H9 (cell line): ENCODE measurements around the gene MB21D2. TPM values are rescaled to one million over a fixed set of nuclear protein-coding genes. Genes with fewer than 3 reads are reported as not detected.

Experiments used
- DNase-seq: peaks from one replicate; pipeline ENCODE4 v3.0.0-alpha.2; 2017
- H2AFZ ChIP-seq: one replicate; pipeline ENCODE4 v1.6.1; 2013; ENCODE audit warnings: mild to moderate bottlenecking, low read length, control low read depth, moderate library complexity
- H2AK5ac ChIP-seq: 2 replicates; pipeline ENCODE4 v1.6.1; 2013; ENCODE audit warnings: low read length, control low read depth, mixed read lengths; ENCODE audit not compliant: insufficient read length
- H2BK120ac ChIP-seq: one replicate; pipeline ENCODE4 v1.6.1; 2013; ENCODE audit warnings: low read depth, mild to moderate bottlenecking, low read length, control low read depth, inconsistent platforms; ENCODE audit not compliant: poor library complexity, severe bottlenecking
- H2BK12ac ChIP-seq: 2 replicates; pipeline ENCODE4 v1.6.1; 2013; ENCODE audit warnings: low read length, control low read depth, mixed read lengths, low read depth; ENCODE audit not compliant: insufficient read length
- H2BK15ac ChIP-seq: 2 replicates; pipeline ENCODE4 v1.6.1; 2013; ENCODE audit warnings: low read depth, low read length, control low read depth
- H2BK20ac ChIP-seq: one replicate; pipeline ENCODE4 v1.6.1; 2013; ENCODE audit warnings: low read depth, mild to moderate bottlenecking, low read length, control low read depth, inconsistent platforms; ENCODE audit not compliant: poor library complexity, severe bottlenecking
- H2BK5ac ChIP-seq: 2 replicates; pipeline ENCODE4 v1.6.1; 2013; ENCODE audit warnings: low read length, control low read depth, mixed read lengths; ENCODE audit not compliant: insufficient read length
- H3K14ac ChIP-seq: 2 replicates; pipeline ENCODE4 v1.6.1; 2013; ENCODE audit warnings: low read length, control low read depth; ENCODE audit not compliant: insufficient read depth
- H3K18ac ChIP-seq: 2 replicates; pipeline ENCODE4 v1.6.1; 2013; ENCODE audit warnings: low read depth, mild to moderate bottlenecking, mixed read lengths, low read length, control low read depth; ENCODE audit not compliant: insufficient read length
- H3K23ac ChIP-seq: 2 replicates; pipeline ENCODE4 v1.6.1; 2013; ENCODE audit warnings: low read length, control low read depth, mixed read lengths, low read depth; ENCODE audit not compliant: insufficient read length
- H3K23me2 ChIP-seq: 2 replicates; pipeline ENCODE4 v1.6.1; 2013; ENCODE audit warnings: low read depth, mild to moderate bottlenecking, mixed read lengths, low read length, control low read depth; ENCODE audit not compliant: insufficient read length, poor library complexity, severe bottlenecking
- H3K27ac ChIP-seq: 2 replicates; pipeline ENCODE4 v1.5.1; 2013; ENCODE audit warnings: low read length, control low read depth, mixed read lengths, low read depth; ENCODE audit not compliant: insufficient read length
- H3K27me3 ChIP-seq: 2 replicates; pipeline ENCODE4 v1.6.1; 2013; ENCODE audit warnings: low read length, control low read depth, inconsistent platforms; ENCODE audit not compliant: insufficient read depth
- H3K4ac ChIP-seq: 2 replicates; pipeline ENCODE4 v1.6.1; 2013; ENCODE audit warnings: low read depth, mild to moderate bottlenecking, control low read depth, inconsistent platforms, low read length, moderate library complexity
- H3K4me1 ChIP-seq: 2 replicates; pipeline ENCODE4 v1.6.1; 2013; ENCODE audit warnings: low read length, control low read depth, inconsistent platforms; ENCODE audit not compliant: insufficient read depth
- H3K4me2 ChIP-seq: 2 replicates; pipeline ENCODE4 v1.6.1; 2013; ENCODE audit warnings: low read length, control low read depth, mixed read lengths; ENCODE audit not compliant: insufficient read length, insufficient read depth
- H3K56ac ChIP-seq: 2 replicates; pipeline ENCODE4 v1.6.1; 2013; ENCODE audit warnings: low read depth, mild to moderate bottlenecking, mixed read lengths, low read length, control low read depth; ENCODE audit not compliant: insufficient read length
- H3K79me1 ChIP-seq: 2 replicates; pipeline ENCODE4 v1.6.1; 2013; ENCODE audit warnings: low read depth, mild to moderate bottlenecking, moderate library complexity, low read length, control low read depth, inconsistent platforms; ENCODE audit not compliant: insufficient read depth, poor library complexity, severe bottlenecking
- H3K79me2 ChIP-seq: 2 replicates; pipeline ENCODE4 v1.6.1; 2013; ENCODE audit warnings: low read length, control low read depth, inconsistent platforms; ENCODE audit not compliant: insufficient read depth
- H3K9ac ChIP-seq: 2 replicates; pipeline ENCODE4 v1.6.1; 2013; ENCODE audit warnings: low read length, control low read depth, mixed read lengths; ENCODE audit not compliant: insufficient read length; ENCODE audit errors: extremely low read depth
- H3K9me3 ChIP-seq: one replicate; pipeline ENCODE4 v1.6.1; 2013; ENCODE audit warnings: low read depth, low read length, inconsistent platforms; ENCODE audit not compliant: control insufficient read depth
- H3T11ph ChIP-seq: one replicate; pipeline ENCODE4 v1.6.1; 2013; ENCODE audit warnings: mild to moderate bottlenecking, low read length, control low read depth, inconsistent platforms
- H4K20me1 ChIP-seq: one replicate; pipeline ENCODE4 v1.6.1; 2013; ENCODE audit not compliant: control insufficient read depth, insufficient read length, insufficient read depth
- H4K5ac ChIP-seq: 2 replicates; pipeline ENCODE4 v1.6.1; 2013; ENCODE audit warnings: low read depth, mild to moderate bottlenecking, mixed read lengths, low read length, control low read depth; ENCODE audit not compliant: insufficient read length
- H4K8ac ChIP-seq: replicated peaks from 2 replicates; pipeline ENCODE4 v1.6.1; 2013; ENCODE audit warnings: low read length, control low read depth, mixed read lengths, low read depth; ENCODE audit not compliant: insufficient read length
- H4K91ac ChIP-seq: 2 replicates; pipeline ENCODE4 v1.6.1; 2013; ENCODE audit warnings: low read depth, mild to moderate bottlenecking, moderate library complexity, mixed read lengths, low read length, control low read depth; ENCODE audit not compliant: insufficient read length
- H3K27ac Mint-ChIP-seq, 3 experiments: 2 replicates in 2 of 3; 3 replicates in 1 of 3; pipeline ENCODE4 v1.8.0; 2020 to 2021; ENCODE audit warnings: mixed read lengths in 3 of 3, mild to moderate bottlenecking in 1 of 3, moderate library complexity in 1 of 3
- H3K27me3 Mint-ChIP-seq: 2 replicates; pipeline ENCODE4 v1.8.0; 2021; ENCODE audit warnings: low read depth, mild to moderate bottlenecking, moderate library complexity, mixed read lengths
- H3K36me3 Mint-ChIP-seq, 3 experiments: 2 replicates in 2 of 3; 3 replicates in 1 of 3; pipeline ENCODE4 v1.8.0; 2020 to 2021; ENCODE audit warnings: low read depth in 3 of 3, mixed read lengths in 3 of 3; ENCODE audit not compliant: insufficient read depth in 1 of 3
- H3K4me1 Mint-ChIP-seq, 2 experiments: 2 replicates each; pipeline ENCODE4 v1.8.0; 2020; ENCODE audit warnings: mixed read lengths in 2 of 2
- H3K4me3 Mint-ChIP-seq, 2 experiments: 2 replicates in 1 of 2; 3 replicates in 1 of 2; pipeline ENCODE4 v1.8.0; 2020 to 2021; ENCODE audit warnings: mild to moderate bottlenecking in 2 of 2, mixed read lengths in 2 of 2, moderate library complexity in 1 of 2
- H3K9me3 Mint-ChIP-seq, 2 experiments: 2 replicates in 1 of 2; 3 replicates in 1 of 2; pipeline ENCODE4 v1.8.0; 2020; ENCODE audit warnings: mild to moderate bottlenecking in 2 of 2, mixed read lengths in 2 of 2, moderate library complexity in 1 of 2
- CTCF ChIP-seq: fragments of 200-600 bp; sonication (generic); conservative IDR thresholded peaks from 3 replicates; pipeline ENCODE4 v1.8.0; 2021; ENCODE audit warnings: antibody characterized with exemption, mild to moderate bottlenecking
- WGBS: extraction: QIAGEN DNeasy Blood & Tissue Kit; methylation state at CpG from one replicate; pipeline ENCODE4 v1.1.7; 2013; ENCODE audit warnings: missing lambda C conversion rate, low lambda C conversion rate, mixed read lengths; ENCODE audit not compliant: insufficient read length; ENCODE audit errors: extremely low coverage; 5-methylcytosine and 5-hydroxymethylcytosine counted together
- total RNA-seq: library from RNA; stranded (reverse); gene quantifications from 2 replicates; pipeline ENCODE4 v1.2.1, GENCODE V29; 2021

The MB21D2 gene
- total RNA-seq, 1 experiment from 2014 or later, result 19.1 TPM

- Histone ChIP-seq H2BK15ac (no peak overlapping the region), H2BK20ac (no peak overlapping the region), H3K4ac (no peak overlapping the region), H3K4me2 (no peak overlapping the region), H3K9ac (no peak overlapping the region), H2BK5ac (no peak overlapping the region), H3K23me2 (no peaks in the 10 kb centered on the region), H3K56ac (no peak overlapping the region), H3K9me3 (no peaks in the 10 kb centered on the region), H3K27ac (no peak overlapping the region), H3K79me1 (peaks cover 3% of the 10 kb centered on the region), H3K18ac (no peak overlapping the region), H2AFZ (no peak overlapping the region), H3K27me3 (no peaks in the 10 kb centered on the region), H2BK120ac (no peak overlapping the region), H3K4me1 (peaks cover 16% of the 10 kb centered on the region), H2BK12ac (no peak overlapping the region), H4K20me1 (no peaks in the 10 kb centered on the region), H3K79me2 (peaks cover 18% of the 10 kb centered on the region; the same call in 1 of the 2 replicates), H3K23ac (no peak overlapping the region), H4K8ac (no peak overlapping the region), H3T11ph (no peak overlapping the region), H4K91ac (no peak overlapping the region), H2AK5ac (no peak overlapping the region), H3K14ac (no peak overlapping the region), H4K5ac (no peak overlapping the region)
- H3K27ac Mint-ChIP-seq, result peak overlapping the region; percentile 64 to 95 (median 89); a peak in 6 of 7 replicates
- WGBS, result no CpG with 5 or more reads among the region's 7 CpGs
- no peaks in the 10 kb centered on the region for H3K27me3 Mint-ChIP-seq
- H3K4me3 Mint-ChIP-seq, result peak overlapping the region in 1 of 2 experiments; percentile 56; a peak in 2 of 5 replicates
- no peaks in the 10 kb centered on the region; a peak in 1 of 7 replicates for H3K36me3 Mint-ChIP-seq
- H3K4me1 Mint-ChIP-seq, result peaks cover 61 to 63% of the 10 kb centered on the region in 2 experiments
- peak; percentile 61 for DNase-seq
- no peak for TF ChIP-seq CTCF
- no peaks in the 10 kb centered on the region; a peak in 1 of 5 replicates for H3K9me3 Mint-ChIP-seq
Observed at GRCh38 chr3:192887701-192888100, 30.0 kb downstream of the MB21D2 start.
